HUES48 (cell line): Measurements from ENCODE around the gene UTP4.

Source experiments
- H3K27ac ChIP-seq: one replicate; pipeline ENCODE4 v1.7.0; 2013; ENCODE audit warnings: low read depth, low read length, inconsistent platforms
- H3K27me3 ChIP-seq: 2 replicates; pipeline ENCODE4 v1.6.1; 2013; ENCODE audit warnings: mild to moderate bottlenecking, low read length; ENCODE audit not compliant: control insufficient read depth, insufficient read depth
- H3K36me3 ChIP-seq: 2 replicates; pipeline ENCODE4 v1.6.1; 2013; ENCODE audit warnings: low read length; ENCODE audit not compliant: control insufficient read depth, insufficient read depth
- H3K4me1 ChIP-seq: 2 replicates; pipeline ENCODE4 v1.6.1; 2013; ENCODE audit warnings: mild to moderate bottlenecking, low read length; ENCODE audit not compliant: control insufficient read depth, insufficient read depth
- H3K4me3 ChIP-seq: 2 replicates; pipeline ENCODE4 v1.5.1; 2013; ENCODE audit warnings: mild to moderate bottlenecking, low read depth, low read length
- H3K9ac ChIP-seq: 2 replicates; pipeline ENCODE4 v1.6.1; 2013; ENCODE audit warnings: mild to moderate bottlenecking, low read depth, low read length, moderate library complexity
- H3K9me3 ChIP-seq: 2 replicates; pipeline ENCODE4 v1.6.1; 2013; ENCODE audit warnings: low read length; ENCODE audit not compliant: control insufficient read depth, insufficient read depth

UTP4 gene

GRCh38 chr16:69195369-69196029 is 63.0 kb downstream of the UTP4 start:
- Histone ChIP-seq H3K27me3 (no peaks in the 10 kb centered on the region), H3K4me1 (no peaks in the 10 kb centered on the region), H3K27ac (no peak overlapping the region), H3K9ac (no peak overlapping the region), H3K9me3 (no peaks in the 10 kb centered on the region), H3K36me3 (no peaks in the 10 kb centered on the region), H3K4me3 (no peak overlapping the region)

- H3K27me3 ChIP-seq, result no peaks in the 10 kb centered on the region
- no peak overlapping the region for H3K27ac ChIP-seq
- no peaks in the 10 kb centered on the region for H3K9me3 ChIP-seq
- H3K9ac ChIP-seq, result no peak overlapping the region
- H3K4me1 ChIP-seq, result no peaks in the 10 kb centered on the region
- H3K4me3 ChIP-seq, result no peak overlapping the region
- no peaks in the 10 kb centered on the region for H3K36me3 ChIP-seq
Measured at GRCh38 chr16:69197573-69197972, 65.1 kb downstream of the UTP4 start.

GRCh38 chr16:69199382-69199781 is 66.9 kb downstream of the UTP4 start:
- H3K36me3 ChIP-seq, result no peaks in the 10 kb centered on the region
- no peaks in the 10 kb centered on the region for H3K27me3 ChIP-seq
- H3K9ac ChIP-seq, result no peak overlapping the region
- no peak overlapping the region for H3K27ac ChIP-seq
- H3K4me1 ChIP-seq, result no peaks in the 10 kb centered on the region
- H3K4me3 ChIP-seq, result no peak overlapping the region
- H3K9me3 ChIP-seq, result no peaks in the 10 kb centered on the region

GRCh38 chr16:69201291-69201690 is 68.8 kb downstream of the UTP4 start:
- H3K4me1 ChIP-seq, result no peaks in the 10 kb centered on the region
- no peaks in the 10 kb centered on the region for H3K9me3 ChIP-seq
- H3K27ac ChIP-seq, result no peak overlapping the region
- H3K4me3 ChIP-seq, result no peak overlapping the region
- no peaks in the 10 kb centered on the region for H3K27me3 ChIP-seq
- no peaks in the 10 kb centered on the region for H3K36me3 ChIP-seq
- H3K9ac ChIP-seq, result no peak overlapping the region

- Histone ChIP-seq H3K9me3 (no peaks in the 10 kb centered on the region), H3K4me3 (no peak overlapping the region), H3K27me3 (no peaks in the 10 kb centered on the region), H3K9ac (no peak overlapping the region), H3K36me3 (no peaks in the 10 kb centered on the region), H3K4me1 (no peaks in the 10 kb centered on the region), H3K27ac (no peak overlapping the region)
Measured at GRCh38 chr16:69201787-69202186, 69.3 kb downstream of the UTP4 start.

- no peak overlapping the region for H3K9ac ChIP-seq
- H3K4me3 ChIP-seq, result no peak overlapping the region
- no peak overlapping the region for H3K27ac ChIP-seq
- H3K4me1 ChIP-seq, result no peaks in the 10 kb centered on the region
- no peaks in the 10 kb centered on the region for H3K36me3 ChIP-seq
- no peaks in the 10 kb centered on the region for H3K27me3 ChIP-seq
- H3K9me3 ChIP-seq, result no peaks in the 10 kb centered on the region
Measured at GRCh38 chr16:69204172-69204571, 71.7 kb downstream of the UTP4 start.

- no peaks in the 10 kb centered on the region for H3K27me3 ChIP-seq
- no peak overlapping the region for H3K4me3 ChIP-seq
- no peak overlapping the region for H3K27ac ChIP-seq
- no peak overlapping the region for H3K9ac ChIP-seq
- no peaks in the 10 kb centered on the region for H3K36me3 ChIP-seq
- no peaks in the 10 kb centered on the region for H3K4me1 ChIP-seq
- no peaks in the 10 kb centered on the region for H3K9me3 ChIP-seq
Measured at GRCh38 chr16:69209735-69210134, 77.3 kb downstream of the UTP4 start.

GRCh38 chr16:69217433-69217832 is 85.0 kb downstream of the UTP4 start:
- Histone ChIP-seq H3K9me3 (no peaks in the 10 kb centered on the region), H3K9ac (no peak overlapping the region), H3K4me1 (no peaks in the 10 kb centered on the region; the same call in 1 of the 2 replicates), H3K27ac (no peak overlapping the region), H3K4me3 (no peak overlapping the region), H3K36me3 (no peaks in the 10 kb centered on the region), H3K27me3 (no peaks in the 10 kb centered on the region)
